Lung (tissue), 12 donors: Measurements from ENCODE around the gene CNIH3. TPM values are rescaled to one million over a fixed set of nuclear protein-coding genes. Genes with fewer than 3 reads are reported as not detected.
"Not testable (repeated sequence)": the region's sequence is repeated elsewhere in the genome, so short reads cannot be mapped to it uniquely, and the experiment has no call there.

Experiments used
- ATAC-seq: fragments of 200-7000 bp; cut with Tn5 transposase; one replicate; pipeline ENCODE4 v1.9.1; 2020; ENCODE audit warnings: moderate number of reproducible peaks; ENCODE audit not compliant: insufficient read depth, low FRiP score
- DNase-seq, 3 donors: peaks; one replicate each; pipeline ENCODE4 v3.0.0-alpha.2; 2013 to 2017
- H3K27ac ChIP-seq, 2 donors: one replicate each; pipeline ENCODE4 v1.5.1; 2013; ENCODE audit warnings: mild to moderate bottlenecking in 2 of 2, moderate library complexity in 2 of 2, control low read depth in 1 of 2, inconsistent platforms in 1 of 2, low read depth in 1 of 2, low read length in 1 of 2
- H3K27me3 ChIP-seq, 3 donors: one replicate each; pipeline ENCODE4 v1.5.1; 2013; ENCODE audit warnings: low read length in 2 of 3; ENCODE audit not compliant: control insufficient read depth in 3 of 3, insufficient read depth in 3 of 3
- H3K36me3 ChIP-seq, 4 donors: one replicate each; pipeline ENCODE4 v1.5.1; 2013; ENCODE audit warnings: low read length in 4 of 4, mild to moderate bottlenecking in 1 of 4, moderate library complexity in 1 of 4; ENCODE audit not compliant: control insufficient read depth in 4 of 4, insufficient read depth in 4 of 4
- H3K4me1 ChIP-seq, 5 donors: one replicate each; pipeline ENCODE4 v1.5.1; 2013; ENCODE audit warnings: low read length in 5 of 5, mild to moderate bottlenecking in 2 of 5, moderate library complexity in 1 of 5; ENCODE audit not compliant: control insufficient read depth in 5 of 5, insufficient read depth in 5 of 5
- H3K4me3 ChIP-seq: one replicate; pipeline ENCODE4 v1.5.1; 2013; ENCODE audit warnings: mild to moderate bottlenecking, control low read depth, moderate library complexity
- H3K9ac ChIP-seq, 2 donors: one replicate each; pipeline ENCODE4 v1.5.1; 2013; ENCODE audit warnings: low read length in 2 of 2, control low read depth in 1 of 2; ENCODE audit not compliant: insufficient read depth in 1 of 2
- H3K9me3 ChIP-seq, 4 donors: one replicate each; pipeline ENCODE4 v1.5.1; 2013; ENCODE audit warnings: low read length in 3 of 4, mild to moderate bottlenecking in 1 of 4, moderate library complexity in 1 of 4; ENCODE audit not compliant: control insufficient read depth in 4 of 4, insufficient read depth in 3 of 4
- WGBS, 2 donors: extraction: QIAGEN DNeasy Blood & Tissue Kit; methylation state at CpG; one replicate each; pipeline ENCODE4 v1.1.7; 2013; 5-methylcytosine and 5-hydroxymethylcytosine counted together
- polyA plus RNA-seq, 2 donors: library from polyadenylated mRNA; stranded (reverse); fragments of 200-250 nt; gene quantifications; one replicate each; pipeline ENCODE4 v1.2.1, GENCODE V29; 2013
- total RNA-seq, 2 donors: library from RNA; depleted of rRNA in 1 of 2; stranded (reverse); fragments of >200 nt in 1 of 2; gene quantifications; one replicate each; pipeline ENCODE4 v1.2.1, GENCODE V29; 2014 to 2021
- TF ChIP-seq, protein P1 (sequence below): IDR thresholded peaks from 2 replicates; pipeline ENCODE4 v1.5.1; 2012; ENCODE audit warnings: mild to moderate bottlenecking; ENCODE audit errors: control extremely low read depth, extremely low read depth
- donor health status: control.
- donor health status: control.
- donor health status: Bipolar disorder and iron deficiency.
- donor health status: healthy.
- donor health status: DM: yes; HTN: yes; CAD: no.

CNIH3 gene
- total and polyA plus RNA-seq, 4 donors = 0.70 to 5.2 (median 2.9) TPM

DNA sequence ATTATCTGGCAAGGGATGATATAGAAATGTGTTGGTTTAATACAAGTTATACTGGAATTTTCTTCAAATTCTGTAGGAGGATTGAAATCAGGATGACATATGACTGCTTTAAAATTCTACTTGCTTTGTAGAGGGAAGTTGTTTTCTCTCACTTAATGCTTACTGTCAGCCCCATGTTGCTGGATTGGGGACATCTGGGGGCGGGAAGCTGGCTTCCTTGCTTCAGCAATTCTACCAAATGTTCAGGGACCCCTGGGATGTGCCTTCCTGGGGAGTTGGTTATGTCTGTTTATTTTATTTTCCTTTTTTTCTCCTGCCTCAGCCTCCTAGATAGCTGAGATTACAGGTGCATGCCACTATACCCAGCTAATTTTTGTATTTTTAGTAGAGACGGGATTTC is 63.5 kb downstream of the CNIH3 start:
- TF ChIP-seq, protein P1, sequence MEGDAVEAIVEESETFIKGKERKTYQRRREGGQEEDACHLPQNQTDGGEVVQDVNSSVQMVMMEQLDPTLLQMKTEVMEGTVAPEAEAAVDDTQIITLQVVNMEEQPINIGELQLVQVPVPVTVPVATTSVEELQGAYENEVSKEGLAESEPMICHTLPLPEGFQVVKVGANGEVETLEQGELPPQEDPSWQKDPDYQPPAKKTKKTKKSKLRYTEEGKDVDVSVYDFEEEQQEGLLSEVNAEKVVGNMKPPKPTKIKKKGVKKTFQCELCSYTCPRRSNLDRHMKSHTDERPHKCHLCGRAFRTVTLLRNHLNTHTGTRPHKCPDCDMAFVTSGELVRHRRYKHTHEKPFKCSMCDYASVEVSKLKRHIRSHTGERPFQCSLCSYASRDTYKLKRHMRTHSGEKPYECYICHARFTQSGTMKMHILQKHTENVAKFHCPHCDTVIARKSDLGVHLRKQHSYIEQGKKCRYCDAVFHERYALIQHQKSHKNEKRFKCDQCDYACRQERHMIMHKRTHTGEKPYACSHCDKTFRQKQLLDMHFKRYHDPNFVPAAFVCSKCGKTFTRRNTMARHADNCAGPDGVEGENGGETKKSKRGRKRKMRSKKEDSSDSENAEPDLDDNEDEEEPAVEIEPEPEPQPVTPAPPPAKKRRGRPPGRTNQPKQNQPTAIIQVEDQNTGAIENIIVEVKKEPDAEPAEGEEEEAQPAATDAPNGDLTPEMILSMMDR = no peak
- no peak for DNase-seq
- Histone ChIP-seq H3K9ac (no peak overlapping the region), H3K4me1 (no peaks in the 10 kb centered on the region), H3K9me3 (no peaks in the 10 kb centered on the region), H3K4me3 (no peak overlapping the region), H3K27me3 (no peaks in the 10 kb centered on the region), H3K36me3 (no peaks in the 10 kb centered on the region), H3K27ac (no peak overlapping the region)
- ATAC-seq = no peak
- 91 to 94% methylated on average over 2 of the region's 2 CpGs for WGBS, 2 donors

DNA sequence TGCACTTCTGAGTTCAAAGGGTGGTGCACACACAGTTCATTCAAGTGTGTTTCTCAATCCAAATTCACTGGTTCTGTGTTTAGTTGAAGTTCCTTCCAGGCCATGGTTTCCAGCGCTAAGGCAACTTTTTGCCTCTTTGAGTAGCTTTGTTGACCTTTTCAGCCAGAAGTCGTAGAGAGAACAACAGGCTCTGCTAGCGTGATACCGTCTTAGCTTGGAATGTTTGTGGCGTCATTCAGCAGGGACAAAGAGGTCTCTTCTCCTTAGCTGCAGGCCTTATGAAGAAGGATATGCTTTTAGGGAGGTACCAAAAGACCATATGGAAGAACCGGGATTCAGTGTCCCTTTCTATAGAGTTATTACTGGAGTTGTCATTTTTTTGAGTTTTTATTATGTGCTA is 65.7 kb downstream of the CNIH3 start:
- no peak overlapping the region for H3K4me3 ChIP-seq
- no peaks in the 10 kb centered on the region for H3K4me1 ChIP-seq
- ATAC-seq = no peak
- H3K27ac ChIP-seq = no peak overlapping the region
- no peak for DNase-seq
- H3K27me3 ChIP-seq = no peaks in the 10 kb centered on the region
- 83 to 93% methylated on average over 6 of the region's 6 CpGs for WGBS, 2 donors
- H3K9ac ChIP-seq = no peak overlapping the region
- no peaks in the 10 kb centered on the region for H3K36me3 ChIP-seq
- TF ChIP-seq, protein P1 = no peak
- peaks cover 0 to under 1% (median 0%) of the 10 kb centered on the region in 4 donors for H3K9me3 ChIP-seq

DNA sequence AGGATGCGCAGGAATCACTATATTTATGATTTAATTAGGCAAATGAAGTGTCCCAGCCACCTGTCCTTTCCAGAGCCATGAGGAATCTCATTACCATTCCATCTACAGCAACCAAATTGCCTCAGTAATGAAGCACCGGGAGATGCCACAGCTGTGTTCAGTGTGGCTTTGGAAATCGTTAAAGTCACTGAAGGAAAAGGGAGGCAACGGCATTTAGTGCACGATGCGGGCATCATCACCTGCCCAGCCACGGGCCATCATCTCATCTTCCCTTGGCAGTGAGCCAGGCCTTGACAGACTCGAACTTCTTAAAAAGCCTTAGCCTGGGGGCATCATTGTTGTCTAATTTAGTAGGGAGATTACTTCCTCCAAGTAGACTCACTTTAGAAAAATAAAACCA is 67.8 kb downstream of the CNIH3 start:
- TF ChIP-seq, protein P1 = no peak
- Histone ChIP-seq H3K27me3 (no peaks in the 10 kb centered on the region), H3K4me1 (no peaks in the 10 kb centered on the region), H3K9ac (no peak overlapping the region), H3K4me3 (no peak overlapping the region), H3K36me3 (no peaks in the 10 kb centered on the region), H3K9me3 (peaks cover 0 to 2% (median 0%) of the 10 kb centered on the region in 4 donors), H3K27ac (no peak overlapping the region)
- WGBS, 2 donors = 86 to 90% methylated on average over 8 of the region's 8 CpGs
- no peak for ATAC-seq
- DNase-seq = no peak

DNA sequence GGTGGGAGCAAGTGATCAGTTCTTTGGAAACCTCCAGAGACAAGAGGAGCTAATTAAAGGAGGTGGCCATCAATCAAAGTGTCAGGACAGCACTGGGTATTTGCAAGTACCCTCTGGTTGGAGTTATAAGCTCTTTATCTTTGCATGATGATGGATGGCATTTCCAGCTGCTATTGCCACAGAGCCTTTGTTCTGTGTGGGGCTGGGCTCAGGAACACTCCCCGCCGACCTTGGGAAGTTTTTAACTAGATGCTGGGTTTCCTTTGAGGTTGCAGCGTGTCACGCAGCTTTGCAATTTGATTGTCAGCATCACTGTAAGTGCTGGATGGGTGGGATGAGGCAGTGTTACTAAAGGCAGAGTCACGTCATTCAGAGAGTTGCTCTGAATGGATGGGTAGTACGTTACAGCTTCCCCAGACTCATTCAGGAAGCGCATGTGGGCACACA is 68.9 kb downstream of the CNIH3 start:
- Histone ChIP-seq H3K27ac (no peak overlapping the region), H3K36me3 (no peaks in the 10 kb centered on the region), H3K9ac (no peak overlapping the region), H3K9me3 (peaks cover 0 to 2% (median 0%) of the 10 kb centered on the region in 4 donors), H3K4me3 (no peak overlapping the region), H3K4me1 (no peaks in the 10 kb centered on the region), H3K27me3 (no peaks in the 10 kb centered on the region)
- TF ChIP-seq, protein P1 = no peak
- ATAC-seq = no peak
- peak in 1 of 3 donors; percentile 25 for DNase-seq
- 28 to 40% methylated on average over 7 of the region's 7 CpGs for WGBS, 2 donors

DNA sequence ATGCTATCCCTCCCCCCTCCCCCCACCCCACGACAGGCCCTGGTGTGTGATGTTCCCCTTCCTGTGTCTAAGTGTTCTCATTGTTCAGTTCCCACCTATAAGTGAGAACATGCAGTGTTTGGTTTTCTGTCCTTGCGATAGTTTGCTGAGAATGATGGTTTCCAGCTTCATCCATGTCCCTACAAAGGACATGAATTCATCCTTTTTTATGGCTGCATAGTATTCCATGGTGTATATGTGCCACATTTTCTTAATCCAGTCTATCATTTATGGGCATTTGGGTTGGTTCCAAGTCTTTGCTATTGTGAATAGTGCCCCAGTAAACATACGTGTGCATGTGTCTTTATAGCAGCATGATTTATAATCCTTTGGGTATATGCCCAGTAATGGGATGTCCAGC is 70.0 kb downstream of the CNIH3 start:
- H3K27ac ChIP-seq, H3K9me3 ChIP-seq, H3K36me3 ChIP-seq, H3K9ac ChIP-seq, ATAC-seq, DNase-seq, H3K4me3 ChIP-seq, H3K27me3 ChIP-seq, H3K4me1 ChIP-seq: not testable (repeated sequence)
- WGBS, 2 donors = 78 to 83% methylated on average over 3 of the region's 3 CpGs
